Ovary (tissue), 3 donors: ENCODE measurements around the gene MUC6.

Experiments used
- CTCF ChIP-seq, 3 donors: fragments of 450-650 bp in 2 of 3; fragments of 200-600 bp in 1 of 3; IDR thresholded peaks; one replicate each; pipeline versions ENCODE4 v1.5.1 to v1.8.0; 2016 to 2022; ENCODE audit warnings: antibody characterized with exemption in 3 of 3, mild to moderate bottlenecking in 1 of 3
- EP300 ChIP-seq: sonication (generic); formaldehyde crosslinking; IDR thresholded peaks from one replicate; pipeline ENCODE4 v1.6.1; 2017; ENCODE audit warnings: antibody characterized with exemption
- donor health status: DM: no; HTN: no; CAD: no.

- no peak for TF ChIP-seq EP300
- TF ChIP-seq CTCF (IDR thresholded peaks at IDR 0.05) = no peak
Observed at GRCh38 chr11:1081601-1082311, 45.2 kb upstream of the MUC6 start.
